PC-3 (cell line): ENCODE results near the gene BCAS1. TPM values are rescaled to one million over a fixed set of nuclear protein-coding genes. Genes with fewer than 3 reads are reported as not detected.
A peak's percentile ranks its signal among the peaks of the same experiment; 100 is the strongest.

Source experiments
- ATAC-seq: fragments of 200-7000 bp; cut with Tn5 transposase; 2 replicates; pipeline ENCODE4 v1.9.1; 2020; ENCODE audit warnings: mild to moderate bottlenecking, moderate library complexity
- BruUV-seq: library from RNA; stranded (reverse); fragments of 400-500 nt; replicated peaks from 2 replicates; lab custom pipeline; 2021; lab: Mats Ljungman, UMichigan
- CTCF ChIA-PET: fragments of 300-600 bp; sonication (Branson Sonifier 250); formaldehyde crosslinking; loops from one replicate; lab custom pipeline; 2022; ENCODE audit warnings: antibody characterized with exemption; lab: Charles Lee
- POLR2A ChIA-PET: fragments of 300-600 bp; sonication (Branson Sonifier 250); formaldehyde crosslinking; loops from one replicate; lab custom pipeline; 2022; ENCODE audit warnings: antibody characterized with exemption; ENCODE audit not compliant: unreplicated experiment; lab: Charles Lee
- DNase-seq: peaks from one replicate; pipeline ENCODE4 v3.0.0-alpha.2; 2015
- H2AFZ ChIP-seq: fragments of 300-600 bp; sonication (generic); 2 replicates; pipeline ENCODE4 v1.6.0; 2016; ENCODE audit warnings: antibody characterized with exemption, low read length
- H3F3A ChIP-seq: fragments of 300-600 bp; sonication (generic); one replicate; pipeline ENCODE4 v1.6.0; 2017; ENCODE audit warnings: antibody characterized with exemption, low read length, control low read depth, mild to moderate bottlenecking; ENCODE audit not compliant: unreplicated experiment
- H3K27ac ChIP-seq: fragments of 300-600 bp; sonication (generic); 2 replicates; pipeline ENCODE4 v1.5.1; 2016; ENCODE audit warnings: mild to moderate bottlenecking, low read length
- H3K27me3 ChIP-seq: fragments of 300-600 bp; sonication (generic); 2 replicates; pipeline ENCODE4 v1.6.1; 2016; ENCODE audit warnings: low read length, mixed read lengths
- H3K36me3 ChIP-seq: fragments of 300-600 bp; sonication (generic); 2 replicates; pipeline ENCODE4 v1.6.1; 2016; ENCODE audit warnings: low read depth, mixed run types, low read length, mixed read lengths
- H3K4me1 ChIP-seq: fragments of 300-600 bp; sonication (generic); 2 replicates; pipeline ENCODE4 v1.5.1; 2016; ENCODE audit warnings: low read length; ENCODE audit not compliant: insufficient read depth
- H3K4me2 ChIP-seq: fragments of 300-600 bp; sonication (generic); 2 replicates; pipeline ENCODE4 v1.6.0; 2016; ENCODE audit warnings: low read length
- H3K4me3 ChIP-seq: fragments of 300-600 bp; sonication (generic); 2 replicates; pipeline ENCODE4 v1.5.1; 2016; ENCODE audit warnings: mild to moderate bottlenecking, low read length, mixed read lengths
- H3K79me2 ChIP-seq: fragments of 300-600 bp; sonication (generic); 2 replicates; pipeline ENCODE4 v1.6.1; 2017; ENCODE audit warnings: low read length, mixed read lengths
- H3K9ac ChIP-seq: fragments of 300-600 bp; sonication (generic); 2 replicates; pipeline ENCODE4 v1.6.0; 2016; ENCODE audit warnings: mild to moderate bottlenecking, low read length
- H3K9me2 ChIP-seq: fragments of 300-600 bp; sonication (generic); replicated peaks from 2 replicates; pipeline ENCODE4 v1.6.1; 2016; ENCODE audit warnings: mixed run types, low read length, mixed read lengths
- H3K9me3 ChIP-seq: fragments of 300-600 bp; sonication (generic); 2 replicates; pipeline ENCODE4 v1.6.1; 2016; ENCODE audit warnings: low read length, mixed read lengths
- H4K20me1 ChIP-seq: fragments of 300-600 bp; sonication (generic); 2 replicates; pipeline ENCODE4 v1.6.1; 2016; ENCODE audit warnings: low read length, mixed read lengths
- EZH2 ChIP-seq: fragments of 300-600 bp; sonication (generic); IDR thresholded peaks from one replicate; pipeline ENCODE4 v1.6.1; 2017; ENCODE audit warnings: antibody characterized with exemption, mild to moderate bottlenecking, low read length; ENCODE audit not compliant: unreplicated experiment
- EZH2phosphoT487 ChIP-seq: fragments of 300-600 bp; sonication (generic); IDR thresholded peaks from 2 replicates; pipeline ENCODE4 v1.6.1; 2018; ENCODE audit warnings: mild to moderate bottlenecking, antibody characterized with exemption, low read length, borderline replicate concordance
- intact Hi-C: fragments of 100-400 bp; cut with micrococcal nuclease; formaldehyde crosslinking; loops from 2 replicates; pipeline ENCODE4 v1.9.0; 2023
- total RNA-seq: library from RNA; depleted of rRNA; stranded (reverse); fragments of >200 nt; gene quantifications from 2 replicates; pipeline ENCODE4 v1.2.3, GENCODE V29; 2014
- TF ChIP-seq, protein P1 (sequence below): fragments of 300-600 bp; sonication (generic); conservative IDR thresholded peaks from 2 replicates; pipeline ENCODE4 v1.5.1; 2017; ENCODE audit warnings: antibody characterized with exemption, low read depth, mild to moderate bottlenecking, low read length

Gene BCAS1
- total RNA-seq, 1 experiment from 2014 or later = 0.18 TPM

DNA sequence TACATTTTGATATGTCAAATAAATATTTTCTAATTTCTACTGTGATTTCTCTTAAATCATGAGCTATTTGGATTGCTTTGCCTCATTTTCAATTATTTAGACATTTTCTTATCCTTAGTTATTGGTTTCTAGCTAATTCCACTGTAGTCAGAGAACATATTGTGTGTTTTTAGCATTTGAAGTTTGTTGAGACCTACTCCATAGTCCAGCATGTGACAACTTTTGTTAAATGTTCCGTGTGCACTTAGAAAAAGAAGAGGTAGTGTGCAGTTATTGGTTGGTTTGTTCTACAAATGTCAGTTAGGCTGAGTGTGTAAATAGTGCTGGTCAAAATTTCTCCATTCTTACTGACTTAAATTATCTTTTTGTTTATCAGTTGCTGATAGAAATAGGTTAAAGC, 138.8 kb downstream of the BCAS1 start:
- H4K20me1 ChIP-seq = no peaks in the 10 kb centered on the region
- H3K79me2 ChIP-seq = no peaks in the 10 kb centered on the region
- no TSS peak for BruUV-seq
- H3K27ac ChIP-seq = peak overlapping the region; percentile 30
- ChIA-PET POLR2A (no interaction called here), CTCF (interaction anchor here (0.6 kb wide), 2 partner anchors 15 to 360 kb away, joined by 3 read pairs; no protein-coding TSS in a partner anchor)
- intact Hi-C loops = no loop called here
- no peaks in the 10 kb centered on the region for H3K9me3 ChIP-seq
- no peak overlapping the region for H3K4me3 ChIP-seq
- no peak overlapping the region for H3K4me2 ChIP-seq
- DNase-seq (no peak), ATAC-seq (no peak)
- no peak overlapping the region for H3K9ac ChIP-seq
- H3K9me2 ChIP-seq = no peaks in the 10 kb centered on the region
- H3F3A ChIP-seq = no peaks in the 10 kb centered on the region
- no peaks in the 10 kb centered on the region for H3K27me3 ChIP-seq
- peaks cover 31% of the 10 kb centered on the region for H3K4me1 ChIP-seq
- no peak overlapping the region for H2AFZ ChIP-seq
- TF ChIP-seq EZH2 = no peak
- no peak for TF ChIP-seq EZH2phosphoT487
- TF ChIP-seq, protein P1, sequence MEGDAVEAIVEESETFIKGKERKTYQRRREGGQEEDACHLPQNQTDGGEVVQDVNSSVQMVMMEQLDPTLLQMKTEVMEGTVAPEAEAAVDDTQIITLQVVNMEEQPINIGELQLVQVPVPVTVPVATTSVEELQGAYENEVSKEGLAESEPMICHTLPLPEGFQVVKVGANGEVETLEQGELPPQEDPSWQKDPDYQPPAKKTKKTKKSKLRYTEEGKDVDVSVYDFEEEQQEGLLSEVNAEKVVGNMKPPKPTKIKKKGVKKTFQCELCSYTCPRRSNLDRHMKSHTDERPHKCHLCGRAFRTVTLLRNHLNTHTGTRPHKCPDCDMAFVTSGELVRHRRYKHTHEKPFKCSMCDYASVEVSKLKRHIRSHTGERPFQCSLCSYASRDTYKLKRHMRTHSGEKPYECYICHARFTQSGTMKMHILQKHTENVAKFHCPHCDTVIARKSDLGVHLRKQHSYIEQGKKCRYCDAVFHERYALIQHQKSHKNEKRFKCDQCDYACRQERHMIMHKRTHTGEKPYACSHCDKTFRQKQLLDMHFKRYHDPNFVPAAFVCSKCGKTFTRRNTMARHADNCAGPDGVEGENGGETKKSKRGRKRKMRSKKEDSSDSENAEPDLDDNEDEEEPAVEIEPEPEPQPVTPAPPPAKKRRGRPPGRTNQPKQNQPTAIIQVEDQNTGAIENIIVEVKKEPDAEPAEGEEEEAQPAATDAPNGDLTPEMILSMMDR = no peak
- H3K36me3 ChIP-seq = no peaks in the 10 kb centered on the region

DNA sequence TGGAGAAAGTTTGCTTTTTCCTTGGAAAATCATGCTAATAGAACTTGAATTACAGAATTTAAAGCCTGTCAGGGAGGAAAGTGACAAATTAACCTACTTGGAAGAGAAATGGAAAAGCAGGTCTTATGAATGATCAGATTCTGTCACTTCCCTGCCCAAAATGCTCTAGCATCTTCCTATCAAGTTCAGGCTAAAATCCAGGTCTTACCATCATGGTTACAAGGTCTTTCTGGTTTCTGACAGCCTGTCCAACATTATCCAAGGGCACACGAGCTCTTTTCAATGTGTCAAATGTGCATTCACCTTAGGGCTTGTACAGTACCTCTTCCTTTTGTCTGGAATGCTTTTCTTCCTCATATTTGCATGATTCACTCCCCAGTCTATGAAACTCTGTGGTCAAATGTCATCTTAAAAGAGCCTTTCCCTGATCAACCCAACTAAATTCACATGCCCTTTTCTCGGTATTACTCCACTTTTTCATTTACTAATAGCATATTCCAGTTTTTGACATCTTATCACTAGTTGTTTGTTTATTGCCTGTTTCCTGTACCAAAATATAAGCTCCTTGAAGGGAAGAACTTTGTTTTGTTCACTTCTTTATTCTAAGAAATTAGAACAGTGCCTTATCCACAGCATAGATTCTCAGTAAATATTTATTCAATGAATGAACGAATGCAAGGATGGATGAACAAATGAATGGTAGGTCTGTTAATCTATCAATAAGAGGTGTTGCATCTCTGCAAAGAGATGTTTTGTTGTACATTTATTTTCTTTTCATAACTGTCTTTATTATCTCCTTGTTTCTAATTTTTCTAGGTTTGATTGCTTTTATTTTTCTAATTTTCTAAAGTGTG, 139.5 kb downstream of the BCAS1 start:
- peak; percentile 14 for ATAC-seq
- CTCF ChIA-PET = interaction anchor here (0.6 to 0.7 kb wide), 2 partner anchors 9 to 359 kb away, joined by 3 to 5 read pairs; no protein-coding TSS in a partner anchor
- H3F3A ChIP-seq = no peaks in the 10 kb centered on the region
- no peak overlapping the region for H3K9ac ChIP-seq
- intact Hi-C loops = no loop called here
- H3K4me1 ChIP-seq = peaks cover 37% of the 10 kb centered on the region
- peak; percentile 85 for DNase-seq
- BruUV-seq = no TSS peak
- TF ChIP-seq EZH2phosphoT487 (no peak), EZH2 (no peak)
- TF ChIP-seq, protein P1 = no peak
- no peaks in the 10 kb centered on the region for H3K27me3 ChIP-seq
- peak overlapping the region; percentile 30 for H3K27ac ChIP-seq
- no peaks in the 10 kb centered on the region for H3K9me2 ChIP-seq
- no peaks in the 10 kb centered on the region for H3K9me3 ChIP-seq
- no peaks in the 10 kb centered on the region for H4K20me1 ChIP-seq
- POLR2A ChIA-PET = interaction anchor here (0.6 kb wide), 2 partner anchors 153 to 157 kb away, joined by 4 to 6 read pairs; no protein-coding TSS in a partner anchor
- H3K79me2 ChIP-seq = no peaks in the 10 kb centered on the region
- peak overlapping the region; percentile 21 for H2AFZ ChIP-seq
- H3K4me2 ChIP-seq = peak overlapping the region; percentile 17
- H3K36me3 ChIP-seq = no peaks in the 10 kb centered on the region
- H3K4me3 ChIP-seq = no peak overlapping the region
